Heart right ventricle (tissue), 16 donors: ENCODE results near the gene PRKN. TPM values are rescaled to one million over a fixed set of nuclear protein-coding genes. Genes with fewer than 3 reads are reported as not detected.
A peak's percentile ranks its signal among the peaks of the same experiment; 100 is the strongest.

ENCODE experiments used
- ATAC-seq, 8 donors: fragments of 200-7000 bp; cut with Tn5 transposase; one replicate each; pipeline ENCODE4 v1.9.1; 2020; ENCODE audit warnings: mild to moderate bottlenecking in 8 of 8, moderate library complexity in 8 of 8, moderate number of reproducible peaks in 1 of 8
- DNase-seq, 2 donors: peaks; one replicate each; pipeline ENCODE4 v3.0.0-alpha.2; 2020
- H3K27ac ChIP-seq, 10 donors: fragments of 200-600 bp; sonication (generic) in 2 of 10; one replicate each; pipeline versions ENCODE4 v1.5.0 to v1.8.0; 2020 to 2022; ENCODE audit warnings: mild to moderate bottlenecking in 3 of 10
- H3K27me3 ChIP-seq, 7 donors: fragments of 200-600 bp; one replicate each; pipeline ENCODE4 v1.8.0; 2021 to 2022; ENCODE audit warnings: mild to moderate bottlenecking in 2 of 7
- H3K36me3 ChIP-seq, 9 donors: fragments of 200-600 bp; sonication (generic) in 1 of 9; one replicate each; pipeline versions ENCODE4 v1.5.0 to v1.8.0; 2020 to 2022; ENCODE audit warnings: mild to moderate bottlenecking in 2 of 9
- H3K4me1 ChIP-seq, 9 donors: fragments of 200-600 bp; sonication (generic) in 1 of 9; one replicate each; pipeline versions ENCODE4 v1.5.0 to v1.8.0; 2020 to 2022; ENCODE audit warnings: mild to moderate bottlenecking in 4 of 9
- H3K4me3 ChIP-seq, 10 donors: fragments of 200-600 bp; sonication (generic) in 2 of 10; one replicate each; pipeline versions ENCODE4 v1.5.0 to v1.8.0; 2020 to 2022; ENCODE audit warnings: mild to moderate bottlenecking in 7 of 10, moderate library complexity in 2 of 10
- H3K9me3 ChIP-seq, 11 donors: fragments of 200-600 bp in 10 of 11; sonication (generic) in 2 of 11; one replicate each; pipeline versions ENCODE4 v1.5.0 to v1.8.0; 2013 to 2022; ENCODE audit warnings: mild to moderate bottlenecking in 2 of 11, control low read depth in 1 of 11, moderate library complexity in 1 of 11
- WGBS, 2 donors: extraction: QIAGEN DNeasy Blood & Tissue Kit; methylation state at CpG; one replicate each; pipeline ENCODE4 v1.1.7; 2013; ENCODE audit warnings: inconsistent platforms in 1 of 2; 5-methylcytosine and 5-hydroxymethylcytosine counted together
- intact Hi-C, 10 donors: fragments of 100-400 bp; cut with DNase I; formaldehyde crosslinking; loops; one replicate each; pipeline versions ENCODE4 v1.11.1 to v1.14.2; 2022
- polyA plus RNA-seq, 2 donors: library from polyadenylated mRNA; stranded (reverse); fragments of 200-250 nt; gene quantifications; one replicate each; pipeline ENCODE4 v1.2.3, GENCODE V29; 2013
- total RNA-seq, 10 donors: library from RNA; stranded (reverse); fragmentation: NEBNext Ultra II Directional in 3 of 10; extraction: Animal tissue kit (Norgen Biotek cat#: 25700) in 3 of 10; gene quantifications; one replicate each; pipeline versions ENCODE4 v1.2.1 to v1.2.4, GENCODE V29; 2021 to 2023
- TF ChIP-seq, protein P1 (sequence below), 9 donors: fragments of 200-600 bp; sonication (generic) in 2 of 9; IDR thresholded peaks; one replicate each; pipeline versions ENCODE4 v1.5.0 to v1.8.0; 2021 to 2022; ENCODE audit warnings: antibody characterized with exemption in 9 of 9, mild to moderate bottlenecking in 5 of 9, moderate library complexity in 1 of 9
- donor health status: Arrhythmogenic right ventricular cardiomyopathy.
- donor health status: ischemic (EF 13 %, LVEDD 7.1; RV severe dilation, severe dysfunction).
- donor health status: healthy with polysubstance abuse.
- donor health status: DM: no; HTN: yes; CAD: no.
- donor health status: DM: no; HTN: no; CAD: no.
- donor health status: ischemic (EF 25% LVEDD 6.9; RV normal size, moderate dysfunction).
- donor health status: ischemic (EF 25% LVEDD 5.7; RV mildly dilated, moderate dysfunction).
- donor health status: healthy.
- donor health status: DM: yes; HTN: yes; CAD: no.
- donor health status: Ischemic cardiomyopathy.
- donor health status: ischemic (EF 35%, LVEDD 5.7; RV mildly dilated, moderate dysfunction).
- donor health status: nonischemic (EF 11% LVEDD 7.7; RV severe dilation, severe dysfunction).
- donor health status: DM: yes; HTN: yes; CAD: no.
- donor health status: PGD.
- donor health status: ischemic (EF 29% LVEDD 5.4; RV normal size, mild dysfunction).
- donor health status: nonischemic (EF 23%, LVEDD 6.1; RV moderate dilation, normal function).

Gene PRKN
- total and polyA plus RNA-seq, 12 donors, result 2.3 to 27.7 (median 26.3) TPM

DNA sequence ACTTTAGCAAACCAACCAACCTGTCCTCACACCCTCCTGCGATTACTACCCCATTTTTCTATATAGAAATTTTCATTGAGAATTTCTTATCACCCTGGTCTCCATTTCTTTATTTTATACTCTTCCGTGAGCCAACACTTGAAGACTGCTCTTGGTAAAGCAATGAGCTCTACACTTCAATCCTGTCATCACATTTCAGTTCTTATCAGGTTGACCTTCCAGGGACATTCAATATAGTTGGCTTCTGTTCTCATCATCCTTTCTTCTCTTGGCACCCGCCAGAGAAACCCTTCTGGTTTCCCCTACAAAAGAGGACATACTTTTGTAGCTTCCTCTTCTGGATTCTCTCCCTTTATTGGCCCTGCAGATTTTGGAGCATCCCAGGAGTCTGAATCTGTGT, 279.3 kb downstream of the PRKN start:
- no peaks in the 10 kb centered on the region for H3K36me3 ChIP-seq
- H3K4me3 ChIP-seq, result no peak overlapping the region
- no peaks in the 10 kb centered on the region for H3K27me3 ChIP-seq
- peak in 7 of 8 donors; percentile 50 to 88 (median 84) for ATAC-seq
- H3K9me3 ChIP-seq, result no peaks in the 10 kb centered on the region
- DNase-seq, result no peak
- H3K27ac ChIP-seq, result no peak overlapping the region
- intact Hi-C loops, result loop anchor here in 5 of 10 donors (5.0 to 10.0 kb wide), 3 partner anchors 263 to 289 kb away; no protein-coding TSS in a partner anchor
- WGBS, 2 donors, result 49 to 59% methylated on average over 3 of the region's 3 CpGs
- TF ChIP-seq, protein P1, sequence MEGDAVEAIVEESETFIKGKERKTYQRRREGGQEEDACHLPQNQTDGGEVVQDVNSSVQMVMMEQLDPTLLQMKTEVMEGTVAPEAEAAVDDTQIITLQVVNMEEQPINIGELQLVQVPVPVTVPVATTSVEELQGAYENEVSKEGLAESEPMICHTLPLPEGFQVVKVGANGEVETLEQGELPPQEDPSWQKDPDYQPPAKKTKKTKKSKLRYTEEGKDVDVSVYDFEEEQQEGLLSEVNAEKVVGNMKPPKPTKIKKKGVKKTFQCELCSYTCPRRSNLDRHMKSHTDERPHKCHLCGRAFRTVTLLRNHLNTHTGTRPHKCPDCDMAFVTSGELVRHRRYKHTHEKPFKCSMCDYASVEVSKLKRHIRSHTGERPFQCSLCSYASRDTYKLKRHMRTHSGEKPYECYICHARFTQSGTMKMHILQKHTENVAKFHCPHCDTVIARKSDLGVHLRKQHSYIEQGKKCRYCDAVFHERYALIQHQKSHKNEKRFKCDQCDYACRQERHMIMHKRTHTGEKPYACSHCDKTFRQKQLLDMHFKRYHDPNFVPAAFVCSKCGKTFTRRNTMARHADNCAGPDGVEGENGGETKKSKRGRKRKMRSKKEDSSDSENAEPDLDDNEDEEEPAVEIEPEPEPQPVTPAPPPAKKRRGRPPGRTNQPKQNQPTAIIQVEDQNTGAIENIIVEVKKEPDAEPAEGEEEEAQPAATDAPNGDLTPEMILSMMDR (IDR thresholded peaks at IDR 0.05), result no peak
- peaks cover 0 to 4% (median 0%) of the 10 kb centered on the region in 9 donors for H3K4me1 ChIP-seq

DNA sequence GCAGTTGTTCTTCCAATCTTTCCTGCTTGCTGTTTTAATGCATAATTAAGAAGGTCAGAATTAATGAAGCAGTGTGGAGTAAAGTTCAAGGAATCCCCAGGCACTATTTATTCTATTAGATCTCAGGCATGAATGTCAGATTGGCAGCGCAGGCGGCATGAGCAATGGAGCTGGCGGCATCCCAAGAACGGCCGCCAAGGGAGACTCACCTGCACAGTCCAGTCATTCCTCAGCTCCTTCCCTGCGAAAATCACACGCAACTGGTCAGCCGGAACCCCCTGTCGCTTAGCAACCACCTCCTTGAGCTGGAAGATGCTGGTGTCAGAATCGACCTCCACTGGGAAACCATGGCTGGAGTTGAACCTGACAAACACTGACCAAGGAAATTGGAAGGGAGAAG, 284.5 kb downstream of the PRKN start:
- no peaks in the 10 kb centered on the region for H3K27me3 ChIP-seq
- no peak overlapping the region for H3K4me3 ChIP-seq
- WGBS, 2 donors, result 80 to 92% methylated on average over 10 of the region's 10 CpGs
- intact Hi-C loops, result loop anchor here in 5 of 10 donors (5.0 to 10.0 kb wide), 3 partner anchors 258 to 294 kb away; no protein-coding TSS in a partner anchor
- no peak overlapping the region for H3K27ac ChIP-seq
- peaks cover 0 to 4% (median 0%) of the 10 kb centered on the region in 9 donors for H3K4me1 ChIP-seq
- DNase-seq, result no peak
- TF ChIP-seq, protein P1 (IDR thresholded peaks at IDR 0.05), result no peak
- H3K9me3 ChIP-seq, result peaks cover 0 to 17% (median 8%) of the 10 kb centered on the region in 11 donors
- H3K36me3 ChIP-seq, result peaks cover 0 to 11% (median 0%) of the 10 kb centered on the region in 9 donors
- ATAC-seq, result peak in 1 of 8 donors; percentile 25

DNA sequence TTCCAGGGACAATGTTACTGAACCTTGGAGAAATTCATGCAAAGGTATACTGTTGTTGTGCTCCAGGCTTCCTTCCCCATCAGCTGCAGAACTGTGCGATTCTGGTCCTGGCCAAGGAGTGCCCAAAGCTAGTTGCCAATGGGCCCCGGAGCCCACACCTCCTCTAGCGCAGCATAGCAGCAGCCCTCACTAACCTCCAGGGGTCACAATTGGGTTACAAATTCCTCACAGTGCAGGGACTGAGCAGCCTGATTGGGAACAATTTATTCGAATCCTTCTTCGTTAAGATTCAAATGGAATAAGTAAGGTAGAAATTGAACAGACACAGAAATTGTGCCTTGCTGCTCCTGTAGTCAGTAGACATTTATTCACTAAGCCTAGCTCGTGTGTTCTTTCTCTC, 284.9 kb downstream of the PRKN start:
- Histone ChIP-seq H3K9me3 (peaks cover 0 to 22% (median 12%) of the 10 kb centered on the region in 11 donors), H3K27ac (no peak overlapping the region), H3K27me3 (no peaks in the 10 kb centered on the region), H3K4me3 (no peak overlapping the region), H3K36me3 (peaks cover 0 to 11% (median 0%) of the 10 kb centered on the region in 9 donors), H3K4me1 (peaks cover 0 to 4% (median 0%) of the 10 kb centered on the region in 9 donors)
- TF ChIP-seq, protein P1 (IDR thresholded peaks at IDR 0.05), result peak in 7 of 9 donors; percentile 34 to 57 (median 52)
- peak in 7 of 8 donors; percentile 60 to 76 (median 67) for ATAC-seq
- 71 to 75% methylated on average over 6 of the region's 6 CpGs for WGBS, 2 donors
- intact Hi-C loops, result loop anchor here in 5 of 10 donors (5.0 to 10.0 kb wide), 3 partner anchors 258 to 295 kb away; no protein-coding TSS in a partner anchor
- no peak for DNase-seq

DNA sequence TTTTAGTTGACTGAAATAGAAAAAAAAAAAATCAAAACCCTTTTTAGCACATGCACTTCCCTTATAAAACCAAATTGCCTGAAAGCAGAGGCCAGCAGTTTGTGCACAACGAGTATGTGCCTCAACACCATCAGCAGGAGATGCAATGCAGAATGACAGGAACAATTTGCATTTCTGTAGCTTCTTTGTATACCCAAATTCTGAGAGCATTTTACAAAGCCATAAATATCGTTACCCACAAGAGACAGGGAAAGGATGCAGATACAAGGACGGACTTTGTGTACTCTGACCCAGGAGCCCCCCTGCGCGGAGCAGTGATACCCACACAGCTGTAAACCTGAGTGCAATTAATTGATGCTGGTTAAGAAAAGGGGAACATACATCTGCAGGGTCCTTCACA, 285.6 kb downstream of the PRKN start:
- H3K27me3 ChIP-seq, result no peaks in the 10 kb centered on the region
- no peak overlapping the region for H3K27ac ChIP-seq
- TF ChIP-seq, protein P1 (IDR thresholded peaks at IDR 0.05), result no peak
- H3K4me3 ChIP-seq, result no peak overlapping the region
- ATAC-seq, result no peak
- intact Hi-C loops, result loop anchor here in 5 of 10 donors (5.0 to 10.0 kb wide), 3 partner anchors 257 to 295 kb away; no protein-coding TSS in a partner anchor
- H3K4me1 ChIP-seq, result peaks cover 0 to 2% (median 0%) of the 10 kb centered on the region in 9 donors
- no peak for DNase-seq
- WGBS, 2 donors, result 89 to 91% methylated on average over 5 of the region's 5 CpGs
- peaks cover 0 to 26% (median 17%) of the 10 kb centered on the region in 11 donors for H3K9me3 ChIP-seq
- peaks cover 0 to 11% (median 0%) of the 10 kb centered on the region in 9 donors for H3K36me3 ChIP-seq
